KOPT-K1 (cell line): ENCODE data around the gene RSPH9.
"Not testable (repeated sequence)": the region's sequence is repeated elsewhere in the genome, so short reads cannot be mapped to it uniquely, and the experiment has no call there.

Experiments used
- H3K27ac ChIP-seq: fragments of 200-600 bp; sonication (generic); 2 replicates; pipeline ENCODE4 v1.5.1; 2016; ENCODE audit warnings: antibody characterized with exemption, mild to moderate bottlenecking, low read depth, low read length; ENCODE audit not compliant: poor library complexity, severe bottlenecking
- H3K36me3 ChIP-seq: fragments of 200-600 bp; sonication (generic); 2 replicates; pipeline ENCODE4 v1.5.1; 2017; ENCODE audit warnings: antibody characterized with exemption, mild to moderate bottlenecking, low read length, moderate library complexity; ENCODE audit not compliant: insufficient read depth
- H3K9me3 ChIP-seq: fragments of 200-600 bp; sonication (generic); 2 replicates; pipeline ENCODE4 v1.5.1; 2017; ENCODE audit warnings: antibody characterized with exemption, low read length, mild to moderate bottlenecking; ENCODE audit not compliant: insufficient read depth, poor library complexity, severe bottlenecking

The RSPH9 gene

GRCh38 chr6:43639984-43640800 lies 4.6 kb upstream of the RSPH9 start:
- peaks cover 64% of the 10 kb centered on the region for H3K36me3 ChIP-seq

GRCh38 chr6:43645613-43645964 lies 753 bp downstream of the RSPH9 start:
- peaks cover 30% of the 10 kb centered on the region for H3K36me3 ChIP-seq
- no peak overlapping the region for H3K27ac ChIP-seq
- H3K9me3 ChIP-seq: no peaks in the 10 kb centered on the region

More at GRCh38 chr6:43639984-43640800, 4.6 kb upstream of the RSPH9 start:
- no peaks in the 10 kb centered on the region for H3K9me3 ChIP-seq
- no peak overlapping the region for H3K27ac ChIP-seq

GRCh38 chr6:43647613-43648012 lies 2.8 kb downstream of the RSPH9 start:
- H3K27ac ChIP-seq: no peak overlapping the region
- no peaks in the 10 kb centered on the region for H3K9me3 ChIP-seq
- H3K36me3 ChIP-seq: peaks cover 10% of the 10 kb centered on the region

- H3K27ac ChIP-seq: no peak overlapping the region
- peaks cover 5% of the 10 kb centered on the region; the same call in 1 of the 2 replicates for H3K36me3 ChIP-seq
- no peaks in the 10 kb centered on the region for H3K9me3 ChIP-seq
These were observed 3.4 kb downstream of the RSPH9 start for GRCh38 chr6:43648248-43648647.

GRCh38 chr6:43652822-43653221 lies 8.0 kb downstream of the RSPH9 start:
- not testable (repeated sequence) for H3K36me3 ChIP-seq, H3K9me3 ChIP-seq, H3K27ac ChIP-seq

- H3K36me3 ChIP-seq: no peaks in the 10 kb centered on the region
- H3K27ac ChIP-seq: no peak overlapping the region
- peaks cover 3% of the 10 kb centered on the region for H3K9me3 ChIP-seq
These were observed 12.5 kb downstream of the RSPH9 start for GRCh38 chr6:43657221-43657802.

GRCh38 chr6:43658161-43658560 lies 13.3 kb downstream of the RSPH9 start:
- Histone ChIP-seq H3K36me3 (no peaks in the 10 kb centered on the region), H3K27ac (no peak overlapping the region), H3K9me3 (peaks cover 3% of the 10 kb centered on the region)

- not testable (repeated sequence) for H3K9me3 ChIP-seq, H3K27ac ChIP-seq, H3K36me3 ChIP-seq
These were observed 18.1 kb downstream of the RSPH9 start for GRCh38 chr6:43662948-43663347.

GRCh38 chr6:43665376-43665775 lies 20.5 kb downstream of the RSPH9 start:
- H3K36me3 ChIP-seq: 0 out of 2 replicates have a peak, but pooled peaks cover 7% of the 10 kb centered on the region
- H3K27ac ChIP-seq: no peak overlapping the region
- H3K9me3 ChIP-seq: peaks cover 3% of the 10 kb centered on the region

- Histone ChIP-seq H3K27ac (no peak overlapping the region), H3K9me3 (no peaks in the 10 kb centered on the region), H3K36me3 (peaks cover 16% of the 10 kb centered on the region)
These were observed 21.5 kb downstream of the RSPH9 start for GRCh38 chr6:43666196-43666920.

GRCh38 chr6:43667245-43668150 lies 22.7 kb downstream of the RSPH9 start:
- peaks cover 28% of the 10 kb centered on the region for H3K36me3 ChIP-seq
- no peak overlapping the region for H3K27ac ChIP-seq
- H3K9me3 ChIP-seq: no peaks in the 10 kb centered on the region

- Histone ChIP-seq H3K9me3 (no peaks in the 10 kb centered on the region), H3K36me3 (peaks cover 36% of the 10 kb centered on the region), H3K27ac (no peak overlapping the region)
These were observed 23.6 kb downstream of the RSPH9 start for GRCh38 chr6:43668151-43669028.

GRCh38 chr6:43669050-43669921 lies 24.4 kb downstream of the RSPH9 start:
- Histone ChIP-seq H3K36me3 (peaks cover 45% of the 10 kb centered on the region), H3K9me3 (no peaks in the 10 kb centered on the region), H3K27ac (no peak overlapping the region)
